ENCODE measurements around the gene RRP7A.

DNA sequence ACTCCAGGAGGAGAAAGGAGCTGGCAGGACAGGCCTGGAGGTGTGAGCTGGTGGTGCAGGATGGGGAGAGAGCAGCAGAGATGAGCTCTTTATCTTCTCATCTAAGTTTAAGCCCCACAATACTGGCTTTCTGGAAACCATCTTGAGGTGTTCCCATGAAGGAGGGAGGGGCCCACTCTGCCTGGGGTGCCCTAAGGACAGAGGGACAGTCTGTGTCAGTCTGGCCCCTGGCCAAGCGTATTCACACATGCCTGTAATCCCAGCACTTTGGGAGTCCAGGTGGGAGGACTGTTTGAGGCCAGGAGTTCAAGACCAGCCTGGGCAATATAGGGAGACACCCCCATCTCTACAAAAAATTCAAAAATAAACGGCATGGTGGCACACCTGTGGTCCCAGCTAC lies 43.1 kb upstream of the RRP7A start:
- TF ChIP-seq, protein P1, sequence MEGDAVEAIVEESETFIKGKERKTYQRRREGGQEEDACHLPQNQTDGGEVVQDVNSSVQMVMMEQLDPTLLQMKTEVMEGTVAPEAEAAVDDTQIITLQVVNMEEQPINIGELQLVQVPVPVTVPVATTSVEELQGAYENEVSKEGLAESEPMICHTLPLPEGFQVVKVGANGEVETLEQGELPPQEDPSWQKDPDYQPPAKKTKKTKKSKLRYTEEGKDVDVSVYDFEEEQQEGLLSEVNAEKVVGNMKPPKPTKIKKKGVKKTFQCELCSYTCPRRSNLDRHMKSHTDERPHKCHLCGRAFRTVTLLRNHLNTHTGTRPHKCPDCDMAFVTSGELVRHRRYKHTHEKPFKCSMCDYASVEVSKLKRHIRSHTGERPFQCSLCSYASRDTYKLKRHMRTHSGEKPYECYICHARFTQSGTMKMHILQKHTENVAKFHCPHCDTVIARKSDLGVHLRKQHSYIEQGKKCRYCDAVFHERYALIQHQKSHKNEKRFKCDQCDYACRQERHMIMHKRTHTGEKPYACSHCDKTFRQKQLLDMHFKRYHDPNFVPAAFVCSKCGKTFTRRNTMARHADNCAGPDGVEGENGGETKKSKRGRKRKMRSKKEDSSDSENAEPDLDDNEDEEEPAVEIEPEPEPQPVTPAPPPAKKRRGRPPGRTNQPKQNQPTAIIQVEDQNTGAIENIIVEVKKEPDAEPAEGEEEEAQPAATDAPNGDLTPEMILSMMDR (IDR thresholded peaks at IDR 0.05) = no peak
- TF ChIP-seq POLR2A (IDR thresholded peaks at IDR 0.05) = no peak
